ENCODE measurements around the gene CD46.

The CD46 gene

DNA sequence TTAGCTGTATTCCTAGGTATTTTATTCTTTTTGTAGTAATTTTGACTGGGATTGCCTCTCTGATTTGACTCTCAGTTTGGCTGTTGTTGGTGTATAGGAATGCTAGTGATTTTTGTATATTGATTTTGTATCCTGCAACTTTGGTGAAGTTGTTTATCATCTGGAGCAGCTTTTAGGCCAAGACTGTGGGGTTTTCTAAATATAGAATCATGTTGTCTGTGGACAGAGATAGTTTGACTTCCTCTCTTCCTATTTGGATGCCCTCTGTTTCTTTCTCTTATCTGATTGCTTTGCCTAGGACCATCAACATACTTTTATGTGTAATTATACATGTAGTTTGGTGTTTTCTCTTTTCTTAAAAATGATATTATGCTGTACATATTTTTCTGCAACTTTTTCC is 27.2 kb downstream of the CD46 start:
- TF ChIP-seq CTCF (IDR thresholded peaks at IDR 0.05; ENCODE audit: insufficient read depth, low read length) (no peak), SPI1 (IDR thresholded peaks at IDR 0.05; ENCODE audit: borderline replicate concordance, low read depth) (peak; percentile 18; the same call in 1 of the 2 replicates)
- Histone ChIP-seq H3K27me3 (ENCODE audit: insufficient read depth, poor library complexity, severe bottlenecking) (no peaks in the 10 kb centered on the region), H3K27ac (replicated peaks) (no peak overlapping the region), H3K4me3 (replicated peaks; ENCODE audit: insufficient read depth, low read length) (no peak overlapping the region)
- DNase-seq (ENCODE audit: low read depth in 1 of 2, low spot score in 1 of 2), result no peak

GRCh38 chr1:207781312-207781711 is 29.5 kb downstream of the CD46 start:
- no peak overlapping the region for H3K27ac ChIP-seq (replicated peaks)
- TF ChIP-seq, protein P1, sequence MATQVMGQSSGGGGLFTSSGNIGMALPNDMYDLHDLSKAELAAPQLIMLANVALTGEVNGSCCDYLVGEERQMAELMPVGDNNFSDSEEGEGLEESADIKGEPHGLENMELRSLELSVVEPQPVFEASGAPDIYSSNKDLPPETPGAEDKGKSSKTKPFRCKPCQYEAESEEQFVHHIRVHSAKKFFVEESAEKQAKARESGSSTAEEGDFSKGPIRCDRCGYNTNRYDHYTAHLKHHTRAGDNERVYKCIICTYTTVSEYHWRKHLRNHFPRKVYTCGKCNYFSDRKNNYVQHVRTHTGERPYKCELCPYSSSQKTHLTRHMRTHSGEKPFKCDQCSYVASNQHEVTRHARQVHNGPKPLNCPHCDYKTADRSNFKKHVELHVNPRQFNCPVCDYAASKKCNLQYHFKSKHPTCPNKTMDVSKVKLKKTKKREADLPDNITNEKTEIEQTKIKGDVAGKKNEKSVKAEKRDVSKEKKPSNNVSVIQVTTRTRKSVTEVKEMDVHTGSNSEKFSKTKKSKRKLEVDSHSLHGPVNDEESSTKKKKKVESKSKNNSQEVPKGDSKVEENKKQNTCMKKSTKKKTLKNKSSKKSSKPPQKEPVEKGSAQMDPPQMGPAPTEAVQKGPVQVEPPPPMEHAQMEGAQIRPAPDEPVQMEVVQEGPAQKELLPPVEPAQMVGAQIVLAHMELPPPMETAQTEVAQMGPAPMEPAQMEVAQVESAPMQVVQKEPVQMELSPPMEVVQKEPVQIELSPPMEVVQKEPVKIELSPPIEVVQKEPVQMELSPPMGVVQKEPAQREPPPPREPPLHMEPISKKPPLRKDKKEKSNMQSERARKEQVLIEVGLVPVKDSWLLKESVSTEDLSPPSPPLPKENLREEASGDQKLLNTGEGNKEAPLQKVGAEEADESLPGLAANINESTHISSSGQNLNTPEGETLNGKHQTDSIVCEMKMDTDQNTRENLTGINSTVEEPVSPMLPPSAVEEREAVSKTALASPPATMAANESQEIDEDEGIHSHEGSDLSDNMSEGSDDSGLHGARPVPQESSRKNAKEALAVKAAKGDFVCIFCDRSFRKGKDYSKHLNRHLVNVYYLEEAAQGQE (IDR thresholded peaks at IDR 0.05; ENCODE audit: insufficient replicate concordance, low read depth), result no peak
- DNase-seq (ENCODE audit: low read depth in 1 of 2, low spot score in 1 of 2), result no peak
- no peaks in the 10 kb centered on the region for H3K27me3 ChIP-seq (ENCODE audit: insufficient read depth, poor library complexity, severe bottlenecking)
- no peak overlapping the region for H3K4me3 ChIP-seq (replicated peaks; ENCODE audit: insufficient read depth, low read length)

- H3K27ac ChIP-seq (replicated peaks), result no peak overlapping the region
- H3K27me3 ChIP-seq (ENCODE audit: insufficient read depth, poor library complexity, severe bottlenecking), result no peaks in the 10 kb centered on the region
- TF ChIP-seq SPI1 (IDR thresholded peaks at IDR 0.05; ENCODE audit: borderline replicate concordance, low read depth), result no peak
- TF ChIP-seq GABPA (IDR thresholded peaks at IDR 0.05; ENCODE audit: low read depth), result no peak
- TF ChIP-seq, protein P1 (IDR thresholded peaks at IDR 0.05; ENCODE audit: insufficient replicate concordance, low read depth), result no peak
- TF ChIP-seq POLR2AphosphoS5 (IDR thresholded peaks at IDR 0.05; ENCODE audit: low read depth), result no peak
- no peak for TF ChIP-seq CTCF (IDR thresholded peaks at IDR 0.05; ENCODE audit: insufficient read depth, low read length)
- H3K4me3 ChIP-seq (replicated peaks; ENCODE audit: insufficient read depth, low read length), result no peak overlapping the region
- no peak for DNase-seq (ENCODE audit: low read depth in 1 of 2, low spot score in 1 of 2)
These were observed 35.9 kb downstream of the CD46 start for GRCh38 chr1:207787776-207788175.

DNA sequence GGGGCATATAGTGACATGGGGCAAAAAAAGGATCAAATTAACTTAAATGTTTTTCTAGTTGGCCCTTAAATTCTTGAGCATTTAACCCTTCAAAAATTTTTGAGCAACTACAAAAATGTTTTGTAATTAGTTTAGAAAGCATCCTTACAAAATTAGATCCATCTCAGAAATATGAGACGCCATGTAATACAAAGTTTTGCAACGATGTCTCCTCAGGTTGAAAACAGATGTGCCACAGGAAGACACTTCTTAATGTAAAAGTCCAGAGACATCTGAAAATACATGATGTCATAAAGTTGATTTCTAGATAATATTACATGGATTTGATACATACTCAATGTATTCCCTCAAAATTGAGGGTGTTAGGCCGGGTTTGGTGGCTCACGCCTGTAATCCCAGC is 37.5 kb downstream of the CD46 start:
- H3K27ac ChIP-seq (replicated peaks), result no peak overlapping the region

More for the DNA sequence above, 37.5 kb downstream of the CD46 start:
- TF ChIP-seq SPI1 (IDR thresholded peaks at IDR 0.05; ENCODE audit: borderline replicate concordance, low read depth) (no peak), POLR2AphosphoS5 (IDR thresholded peaks at IDR 0.05; ENCODE audit: low read depth) (no peak), GABPA (IDR thresholded peaks at IDR 0.05; ENCODE audit: low read depth) (no peak), CTCF (IDR thresholded peaks at IDR 0.05; ENCODE audit: insufficient read depth, low read length) (no peak)
- TF ChIP-seq, protein P1 (IDR thresholded peaks at IDR 0.05; ENCODE audit: insufficient replicate concordance, low read depth), result no peak
- Histone ChIP-seq H3K27me3 (ENCODE audit: insufficient read depth, poor library complexity, severe bottlenecking) (no peaks in the 10 kb centered on the region), H3K4me3 (replicated peaks; ENCODE audit: insufficient read depth, low read length) (no peak overlapping the region)
- no peak for DNase-seq (ENCODE audit: low read depth in 1 of 2, low spot score in 1 of 2)

Measured in HL-60 (cell line).